DND-41 (cell line): ENCODE measurements around the gene ROBO4.

ENCODE experiments used
- ATAC-seq: fragments of 200-7000 bp; cut with Tn5 transposase; 3 replicates; pipeline ENCODE4 v1.9.1; 2021; ENCODE audit warnings: low read depth; ENCODE audit not compliant: insufficient read depth
- DNase-seq: peaks from one replicate; pipeline ENCODE4 v3.0.0-alpha.2; 2020
- H2AFZ ChIP-seq: 2 replicates; pipeline ENCODE4 v1.6.0; 2012; ENCODE audit warnings: low read depth, low read length
- H3K27ac ChIP-seq: 2 replicates; pipeline ENCODE4 v1.5.1; 2012; ENCODE audit warnings: low read length, inconsistent platforms
- H3K27me3 ChIP-seq: fragments of 200-600 bp; sonication (generic); 2 replicates; pipeline ENCODE4 v1.6.0; 2012; ENCODE audit warnings: low read length, mild to moderate bottlenecking, inconsistent platforms; ENCODE audit not compliant: insufficient read depth, poor library complexity
- H3K36me3 ChIP-seq: 2 replicates; pipeline ENCODE4 v1.5.1; 2012; ENCODE audit warnings: low read length, inconsistent platforms; ENCODE audit not compliant: insufficient read depth
- H3K4me1 ChIP-seq: 2 replicates; pipeline ENCODE4 v1.5.1; 2012; ENCODE audit warnings: mild to moderate bottlenecking, low read length; ENCODE audit not compliant: insufficient read depth
- H3K4me2 ChIP-seq: 2 replicates; pipeline ENCODE4 v1.6.0; 2012; ENCODE audit warnings: mild to moderate bottlenecking, moderate library complexity, low read length, inconsistent platforms; ENCODE audit not compliant: insufficient read depth
- H3K4me3 ChIP-seq, 2 experiments: fragments of 200-600 bp in 1 of 2; shearing (Covaris generic) in 1 of 2; 2 replicates each; pipeline ENCODE4 v1.5.1; 2012 to 2016; ENCODE audit warnings: inconsistent platforms in 2 of 2, low read length in 2 of 2, mild to moderate bottlenecking in 2 of 2, low read depth in 1 of 2, moderate library complexity in 1 of 2
- H3K79me2 ChIP-seq: 2 replicates; pipeline ENCODE4 v1.6.0; 2012; ENCODE audit warnings: low read length, inconsistent platforms; ENCODE audit not compliant: insufficient read depth
- H3K9ac ChIP-seq: 2 replicates; pipeline ENCODE4 v1.6.0; 2012; ENCODE audit warnings: low read depth, mild to moderate bottlenecking, inconsistent platforms, low read length, moderate library complexity
- H3K9me3 ChIP-seq: 2 replicates; pipeline ENCODE4 v1.5.1; 2012; ENCODE audit warnings: low read length, moderate library complexity, mild to moderate bottlenecking, inconsistent platforms; ENCODE audit not compliant: insufficient read depth, severe bottlenecking
- H4K20me1 ChIP-seq: 2 replicates; pipeline ENCODE4 v1.6.0; 2012; ENCODE audit warnings: low read length; ENCODE audit not compliant: insufficient read depth
- EZH2 ChIP-seq: IDR thresholded peaks from 3 replicates; pipeline ENCODE4 v1.6.1; 2012; ENCODE audit warnings: borderline replicate concordance, low read depth, mild to moderate bottlenecking, moderate library complexity, low read length, inconsistent platforms; ENCODE audit not compliant: severe bottlenecking
- TF ChIP-seq, protein P1 (sequence below): IDR thresholded peaks from 2 replicates; pipeline ENCODE4 v1.5.1; 2012; ENCODE audit warnings: borderline replicate concordance, low read length, moderate library complexity, mild to moderate bottlenecking; ENCODE audit not compliant: poor library complexity, severe bottlenecking; ENCODE audit errors: extremely low read depth

Gene ROBO4

DNA sequence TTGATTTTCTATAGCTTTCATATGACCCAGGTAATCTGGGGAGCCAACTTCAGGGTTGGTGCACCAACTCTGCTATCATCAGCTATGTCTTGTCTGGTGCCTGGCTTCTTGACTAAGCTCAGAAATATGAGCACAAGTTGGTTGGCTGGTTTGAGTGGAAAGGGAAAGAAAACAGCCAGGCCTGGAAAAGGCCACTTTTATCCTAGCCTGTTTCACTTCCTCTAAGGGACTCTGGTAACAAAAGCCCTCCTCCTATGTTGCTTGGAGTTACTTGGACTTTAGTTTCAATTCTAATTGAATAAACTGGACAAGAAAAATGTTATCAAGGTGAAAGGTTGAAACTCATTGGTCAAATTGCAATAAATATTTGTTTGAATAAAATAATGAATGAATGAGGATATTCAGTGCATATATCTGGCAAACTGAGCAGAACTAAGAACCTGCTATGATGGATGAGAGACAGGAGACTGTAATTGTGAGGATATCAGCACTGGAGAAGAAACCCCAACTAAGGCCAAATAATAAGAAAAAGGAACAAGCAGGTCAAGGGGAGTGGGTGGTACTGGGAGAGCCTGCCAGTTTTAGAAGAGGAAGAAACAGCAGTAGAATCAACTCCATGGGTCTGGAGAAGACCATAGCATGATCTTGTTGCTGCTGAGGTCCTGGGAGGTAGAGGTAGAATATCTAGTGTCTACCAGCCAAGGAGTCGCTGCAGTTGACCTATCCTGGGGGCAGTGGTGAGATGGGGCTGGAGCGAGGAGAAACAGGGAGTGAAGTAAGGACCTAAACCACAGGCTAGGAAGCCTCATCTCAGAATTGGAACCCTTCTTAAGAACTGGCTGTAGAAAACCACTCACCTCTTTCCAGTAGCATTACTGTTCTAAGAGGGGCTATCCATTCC is 8.2 kb downstream of the ROBO4 start:
- ATAC-seq (no peak), DNase-seq (no peak)
- H3K27ac ChIP-seq = no peak overlapping the region
- TF ChIP-seq, protein P1, sequence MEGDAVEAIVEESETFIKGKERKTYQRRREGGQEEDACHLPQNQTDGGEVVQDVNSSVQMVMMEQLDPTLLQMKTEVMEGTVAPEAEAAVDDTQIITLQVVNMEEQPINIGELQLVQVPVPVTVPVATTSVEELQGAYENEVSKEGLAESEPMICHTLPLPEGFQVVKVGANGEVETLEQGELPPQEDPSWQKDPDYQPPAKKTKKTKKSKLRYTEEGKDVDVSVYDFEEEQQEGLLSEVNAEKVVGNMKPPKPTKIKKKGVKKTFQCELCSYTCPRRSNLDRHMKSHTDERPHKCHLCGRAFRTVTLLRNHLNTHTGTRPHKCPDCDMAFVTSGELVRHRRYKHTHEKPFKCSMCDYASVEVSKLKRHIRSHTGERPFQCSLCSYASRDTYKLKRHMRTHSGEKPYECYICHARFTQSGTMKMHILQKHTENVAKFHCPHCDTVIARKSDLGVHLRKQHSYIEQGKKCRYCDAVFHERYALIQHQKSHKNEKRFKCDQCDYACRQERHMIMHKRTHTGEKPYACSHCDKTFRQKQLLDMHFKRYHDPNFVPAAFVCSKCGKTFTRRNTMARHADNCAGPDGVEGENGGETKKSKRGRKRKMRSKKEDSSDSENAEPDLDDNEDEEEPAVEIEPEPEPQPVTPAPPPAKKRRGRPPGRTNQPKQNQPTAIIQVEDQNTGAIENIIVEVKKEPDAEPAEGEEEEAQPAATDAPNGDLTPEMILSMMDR = no peak
- no peak for TF ChIP-seq EZH2
- no peaks in the 10 kb centered on the region for H3K79me2 ChIP-seq
- H3K4me2 ChIP-seq = no peak overlapping the region
- H3K4me3 ChIP-seq = no peak overlapping the region
- H3K36me3 ChIP-seq = no peaks in the 10 kb centered on the region
- H3K4me1 ChIP-seq = no peaks in the 10 kb centered on the region
- no peak overlapping the region for H3K9ac ChIP-seq
- no peak overlapping the region for H2AFZ ChIP-seq
- no peaks in the 10 kb centered on the region for H3K9me3 ChIP-seq
- peaks cover 14% of the 10 kb centered on the region for H3K27me3 ChIP-seq
- no peaks in the 10 kb centered on the region for H4K20me1 ChIP-seq

DNA sequence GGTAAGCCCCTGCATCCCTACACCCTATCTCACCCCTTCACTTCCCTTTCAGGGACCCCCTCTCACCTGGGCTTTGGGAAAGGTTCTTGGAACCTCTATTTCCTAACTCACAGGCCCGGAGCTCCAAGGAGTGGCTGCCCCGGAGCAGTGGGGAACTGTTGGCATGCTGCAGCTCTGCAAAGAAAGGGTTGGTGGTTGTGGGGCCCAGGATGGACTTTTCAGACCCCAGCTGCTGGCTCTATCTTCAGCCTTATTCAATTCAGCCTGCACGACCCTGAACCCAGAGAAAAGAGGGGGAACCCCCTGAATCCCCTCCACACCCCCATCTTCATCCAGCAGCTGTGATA is 10.0 kb downstream of the ROBO4 start:
- Histone ChIP-seq H3K27ac (no peak overlapping the region), H3K9me3 (no peaks in the 10 kb centered on the region), H3K79me2 (no peaks in the 10 kb centered on the region), H3K4me2 (no peak overlapping the region), H4K20me1 (no peaks in the 10 kb centered on the region), H3K36me3 (no peaks in the 10 kb centered on the region), H3K4me3 (no peak overlapping the region), H3K4me1 (no peaks in the 10 kb centered on the region), H2AFZ (no peak overlapping the region), H3K27me3 (peaks cover 7% of the 10 kb centered on the region), H3K9ac (no peak overlapping the region)
- DNase-seq = no peak
- TF ChIP-seq, protein P1 = no peak
- no peak for TF ChIP-seq EZH2
- ATAC-seq = no peak

DNA sequence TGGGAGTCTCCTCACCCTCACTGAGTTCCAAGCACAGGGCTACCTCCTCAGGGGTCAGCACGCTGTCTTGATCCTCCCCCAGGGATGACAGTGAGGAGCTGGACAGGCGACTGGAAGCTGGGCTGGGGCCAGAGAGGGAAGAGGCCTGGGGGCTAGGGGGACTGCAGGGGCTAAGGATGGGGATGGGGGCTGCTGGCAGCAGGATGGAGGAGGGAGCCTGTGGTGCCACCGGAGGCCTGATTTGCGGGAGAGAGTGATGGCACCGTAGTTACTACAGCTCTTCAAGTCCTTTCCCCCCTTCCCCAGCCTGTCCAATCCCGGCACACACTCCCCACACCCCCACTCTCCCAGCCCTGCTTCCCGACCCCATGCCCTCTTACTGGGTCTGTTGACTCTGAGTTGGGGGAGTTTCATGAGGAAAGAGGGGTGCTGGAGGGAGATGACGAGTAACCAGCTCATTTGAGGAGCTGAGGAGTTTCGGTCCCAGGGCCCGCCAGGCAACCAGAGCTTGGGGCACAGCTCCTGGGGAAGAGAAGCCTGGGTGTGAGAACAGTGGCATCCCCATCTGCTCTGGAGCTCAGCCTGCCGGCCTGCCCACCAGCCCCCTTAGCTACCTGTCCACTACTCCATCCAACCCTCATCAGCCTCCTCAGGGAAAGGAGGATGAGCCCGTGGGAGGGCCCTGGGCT is 10.5 kb downstream of the ROBO4 start:
- no peak overlapping the region for H3K4me3 ChIP-seq
- ATAC-seq (no peak), DNase-seq (no peak)
- TF ChIP-seq, protein P1 = no peak
- no peak for TF ChIP-seq EZH2
- no peak overlapping the region for H2AFZ ChIP-seq
- H3K27me3 ChIP-seq = peaks cover 7% of the 10 kb centered on the region
- H4K20me1 ChIP-seq = no peaks in the 10 kb centered on the region
- no peaks in the 10 kb centered on the region for H3K4me1 ChIP-seq
- H3K9ac ChIP-seq = no peak overlapping the region
- H3K9me3 ChIP-seq = no peaks in the 10 kb centered on the region
- no peak overlapping the region for H3K27ac ChIP-seq
- H3K4me2 ChIP-seq = no peak overlapping the region
- no peaks in the 10 kb centered on the region for H3K79me2 ChIP-seq
- H3K36me3 ChIP-seq = no peaks in the 10 kb centered on the region
